HEK293 (cell line): ENCODE measurements around the gene TLE1.

ENCODE experiments used
- MYNN ChIP-seq: fragments of 450-650 bp; formaldehyde crosslinking; IDR thresholded peaks from 2 replicates; pipeline ENCODE4 v1.5.1; 2016; ENCODE audit warnings: missing biosample characterization, missing genetic modification characterization, borderline replicate concordance
- REST ChIP-seq: fragments of 450-650 bp; formaldehyde crosslinking; IDR thresholded peaks from 2 replicates; pipeline ENCODE4 v1.5.1; 2016; ENCODE audit warnings: missing biosample characterization, missing genetic modification characterization
- ZFP37 ChIP-seq: fragments of 450-650 bp; formaldehyde crosslinking; IDR thresholded peaks from 2 replicates; pipeline ENCODE4 v1.5.1; 2016; ENCODE audit warnings: missing biosample characterization, missing genetic modification characterization
- ZFP69B ChIP-seq: fragments of 450-650 bp; formaldehyde crosslinking; IDR thresholded peaks from 2 replicates; pipeline ENCODE4 v1.5.1; 2016; ENCODE audit warnings: missing biosample characterization, missing genetic modification characterization
- ZNF549 ChIP-seq: fragments of 450-650 bp; IDR thresholded peaks from 2 replicates; pipeline ENCODE4 v1.5.1; 2018; ENCODE audit warnings: missing biosample characterization, missing genetic modification characterization, mild to moderate bottlenecking, inconsistent platforms, moderate library complexity

- TF ChIP-seq ZFP69B (no peak), ZFP37 (tag by site-specific recombination) (no peak), ZNF549 (tag by site-specific recombination) (no peak), MYNN (tag by site-specific recombination) (no peak), REST (tag by site-specific recombination) (no peak)
Measured at GRCh38 chr9:81565144-81565543, 124.2 kb downstream of the TLE1 start.
